GM12892 (cell line): ENCODE data around the gene DTX3.

Experiments used
- POLR2A ChIP-seq: IDR thresholded peaks from 2 replicates; pipeline ENCODE4 v1.6.1; 2011; ENCODE audit warnings: low read depth, low read length, control low read depth
- POLR2AphosphoS5 ChIP-seq: IDR thresholded peaks from 2 replicates; pipeline ENCODE4 v1.6.1; 2011; ENCODE audit warnings: low read depth, low read length, control low read depth
- TAF1 ChIP-seq: IDR thresholded peaks from 2 replicates; pipeline ENCODE4 v1.6.1; 2011; ENCODE audit warnings: low read depth, mild to moderate bottlenecking, control low read depth, low read length, borderline replicate concordance

- no peak for TF ChIP-seq POLR2AphosphoS5
- no peak for TF ChIP-seq POLR2A
- no peak for TF ChIP-seq TAF1
Observed at GRCh38 chr12:57560516-57560915, 44.1 kb upstream of the DTX3 start.
